GM12874 (cell line): ENCODE results near the gene PPP5C.

Experiments used
- TF ChIP-seq, protein P1 (sequence below): IDR thresholded peaks from 2 replicates; pipeline ENCODE4 v1.5.1; 2011; ENCODE audit warnings: low read depth, mild to moderate bottlenecking, control low read depth, low read length, moderate library complexity; ENCODE audit not compliant: insufficient read depth

The PPP5C gene, protein sequence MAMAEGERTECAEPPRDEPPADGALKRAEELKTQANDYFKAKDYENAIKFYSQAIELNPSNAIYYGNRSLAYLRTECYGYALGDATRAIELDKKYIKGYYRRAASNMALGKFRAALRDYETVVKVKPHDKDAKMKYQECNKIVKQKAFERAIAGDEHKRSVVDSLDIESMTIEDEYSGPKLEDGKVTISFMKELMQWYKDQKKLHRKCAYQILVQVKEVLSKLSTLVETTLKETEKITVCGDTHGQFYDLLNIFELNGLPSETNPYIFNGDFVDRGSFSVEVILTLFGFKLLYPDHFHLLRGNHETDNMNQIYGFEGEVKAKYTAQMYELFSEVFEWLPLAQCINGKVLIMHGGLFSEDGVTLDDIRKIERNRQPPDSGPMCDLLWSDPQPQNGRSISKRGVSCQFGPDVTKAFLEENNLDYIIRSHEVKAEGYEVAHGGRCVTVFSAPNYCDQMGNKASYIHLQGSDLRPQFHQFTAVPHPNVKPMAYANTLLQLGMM

DNA sequence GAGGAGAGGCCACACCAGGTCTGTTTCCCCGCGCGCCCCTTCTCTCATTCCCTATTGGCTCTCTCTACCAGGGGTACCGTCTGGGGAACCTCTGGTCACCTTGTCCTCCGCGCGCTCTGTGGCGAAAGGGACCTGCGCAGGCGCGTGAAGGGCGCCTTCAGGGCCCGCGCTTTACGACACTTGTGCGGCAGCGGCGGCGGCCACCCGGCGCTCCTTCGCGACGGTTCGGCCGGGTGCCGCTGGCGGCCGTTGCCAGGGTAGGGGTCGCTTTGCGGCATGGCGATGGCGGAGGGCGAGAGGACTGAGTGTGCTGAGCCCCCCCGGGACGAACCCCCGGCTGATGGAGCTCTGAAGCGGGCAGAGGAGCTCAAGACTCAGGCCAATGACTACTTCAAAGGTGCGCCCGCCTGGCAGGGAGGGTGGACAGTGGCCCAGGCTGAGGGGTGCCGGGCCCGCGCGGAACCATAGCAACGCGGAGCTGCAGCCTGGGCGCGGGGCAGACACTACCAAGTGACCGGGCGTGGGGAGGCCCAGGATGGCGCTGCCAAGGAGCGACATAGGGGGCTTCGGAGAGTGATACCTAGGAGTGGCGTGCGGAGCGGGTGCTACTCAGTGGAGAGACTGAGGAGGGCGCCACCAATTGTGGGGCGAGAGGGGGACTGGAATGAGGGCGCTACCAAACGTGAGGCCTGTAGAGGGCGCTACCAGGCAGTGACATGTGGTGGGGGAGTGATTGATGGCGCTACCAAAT is at the start of gene PPP5C:
PPP5C (plus strand) TSS at position 267 of the 751 bp plus-strand sequence; CDS start at position 277, 10 bp downstream.
- TF ChIP-seq, protein P1, sequence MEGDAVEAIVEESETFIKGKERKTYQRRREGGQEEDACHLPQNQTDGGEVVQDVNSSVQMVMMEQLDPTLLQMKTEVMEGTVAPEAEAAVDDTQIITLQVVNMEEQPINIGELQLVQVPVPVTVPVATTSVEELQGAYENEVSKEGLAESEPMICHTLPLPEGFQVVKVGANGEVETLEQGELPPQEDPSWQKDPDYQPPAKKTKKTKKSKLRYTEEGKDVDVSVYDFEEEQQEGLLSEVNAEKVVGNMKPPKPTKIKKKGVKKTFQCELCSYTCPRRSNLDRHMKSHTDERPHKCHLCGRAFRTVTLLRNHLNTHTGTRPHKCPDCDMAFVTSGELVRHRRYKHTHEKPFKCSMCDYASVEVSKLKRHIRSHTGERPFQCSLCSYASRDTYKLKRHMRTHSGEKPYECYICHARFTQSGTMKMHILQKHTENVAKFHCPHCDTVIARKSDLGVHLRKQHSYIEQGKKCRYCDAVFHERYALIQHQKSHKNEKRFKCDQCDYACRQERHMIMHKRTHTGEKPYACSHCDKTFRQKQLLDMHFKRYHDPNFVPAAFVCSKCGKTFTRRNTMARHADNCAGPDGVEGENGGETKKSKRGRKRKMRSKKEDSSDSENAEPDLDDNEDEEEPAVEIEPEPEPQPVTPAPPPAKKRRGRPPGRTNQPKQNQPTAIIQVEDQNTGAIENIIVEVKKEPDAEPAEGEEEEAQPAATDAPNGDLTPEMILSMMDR, result peak; percentile 96

DNA sequence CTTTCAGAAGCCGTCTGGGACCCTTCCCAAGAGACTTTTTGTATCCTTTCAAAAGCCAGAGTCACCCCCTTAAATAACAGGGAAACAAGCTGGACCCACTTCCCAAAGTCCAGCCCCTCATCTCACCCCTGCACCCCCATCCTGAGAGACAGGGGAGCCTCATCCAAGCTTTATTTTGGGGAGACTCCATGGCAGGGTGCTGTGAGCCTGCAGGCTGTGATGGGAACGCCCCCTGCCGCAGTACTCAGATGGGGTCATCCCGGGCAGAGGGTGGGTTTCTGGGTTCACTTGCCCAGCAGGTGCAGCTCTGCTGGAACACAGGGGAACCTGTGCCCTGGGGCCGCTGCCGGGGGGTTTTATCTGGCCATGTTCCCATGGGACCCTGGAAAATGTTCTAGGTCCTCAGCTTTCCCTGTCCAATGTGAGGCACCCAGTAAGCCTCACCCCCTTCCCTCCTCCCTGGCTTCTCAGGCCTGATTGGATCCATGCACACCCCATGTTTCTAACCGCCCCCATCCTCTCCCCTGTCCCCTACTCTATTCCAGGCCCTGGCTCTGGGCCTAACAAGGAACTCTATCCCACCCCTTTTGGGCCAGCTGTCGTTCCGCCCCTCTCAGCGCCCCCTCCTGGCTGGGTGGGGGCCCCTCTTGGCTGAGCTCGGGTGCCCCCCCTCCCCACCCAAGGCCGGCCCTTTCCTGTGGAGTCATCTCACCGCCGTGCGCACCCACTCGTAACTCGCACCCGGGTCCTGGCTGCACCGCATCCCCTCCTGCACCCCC is 49.0 kb upstream of the PPP5C start:
- TF ChIP-seq, protein P1, result no peak

DNA sequence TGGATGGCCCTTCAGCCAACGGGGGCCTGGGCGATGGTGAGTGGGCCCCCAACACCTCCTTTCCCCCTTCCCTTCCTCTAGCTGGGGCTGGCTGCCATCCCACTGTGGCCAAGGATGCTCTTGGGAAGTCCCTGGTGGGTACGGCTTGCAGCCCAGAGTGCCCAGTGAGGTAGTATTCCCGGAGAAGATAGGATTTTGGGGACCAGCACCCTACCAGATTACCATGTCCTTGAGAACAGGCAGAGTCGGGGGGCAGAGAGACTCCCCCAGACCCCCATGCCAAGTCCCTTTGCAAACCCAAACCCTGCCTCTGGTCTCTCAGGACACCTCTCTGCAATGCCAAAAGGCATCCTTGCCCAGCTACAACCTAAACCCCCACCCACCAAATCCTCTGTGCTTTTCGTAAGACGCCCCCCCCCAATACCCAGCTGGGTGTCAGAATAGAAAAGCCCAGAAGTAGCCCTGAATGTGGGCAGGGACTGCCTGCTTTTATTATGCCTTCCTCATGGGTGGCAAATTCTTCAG is 48.3 kb upstream of the PPP5C start:
- TF ChIP-seq, protein P1, result no peak

DNA sequence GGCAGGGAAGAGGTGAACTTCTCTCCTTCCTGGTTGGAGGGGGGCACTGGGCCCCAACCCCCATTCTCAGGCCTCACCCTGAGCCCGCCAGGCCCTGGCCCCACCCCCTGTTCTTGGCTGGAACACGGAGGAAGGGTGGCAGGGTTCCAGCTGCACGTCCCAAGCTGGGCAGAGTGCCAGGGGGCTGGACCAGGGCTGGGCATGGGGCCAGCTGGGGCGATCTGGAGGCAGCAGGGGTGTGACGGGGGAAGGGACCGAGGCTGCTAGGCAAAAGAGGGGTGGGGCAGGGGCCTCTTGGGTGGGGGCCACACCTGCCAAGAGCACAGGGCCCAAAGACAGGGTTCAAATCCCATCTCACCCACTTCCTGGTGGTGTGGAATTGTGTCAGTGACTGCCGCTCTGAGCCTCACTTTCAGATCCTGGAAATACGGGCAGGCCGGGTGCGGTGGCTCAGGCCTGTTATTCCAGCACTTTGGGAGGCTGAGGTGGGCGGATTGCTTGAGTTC is 47.8 kb upstream of the PPP5C start:
- TF ChIP-seq, protein P1, result no peak

DNA sequence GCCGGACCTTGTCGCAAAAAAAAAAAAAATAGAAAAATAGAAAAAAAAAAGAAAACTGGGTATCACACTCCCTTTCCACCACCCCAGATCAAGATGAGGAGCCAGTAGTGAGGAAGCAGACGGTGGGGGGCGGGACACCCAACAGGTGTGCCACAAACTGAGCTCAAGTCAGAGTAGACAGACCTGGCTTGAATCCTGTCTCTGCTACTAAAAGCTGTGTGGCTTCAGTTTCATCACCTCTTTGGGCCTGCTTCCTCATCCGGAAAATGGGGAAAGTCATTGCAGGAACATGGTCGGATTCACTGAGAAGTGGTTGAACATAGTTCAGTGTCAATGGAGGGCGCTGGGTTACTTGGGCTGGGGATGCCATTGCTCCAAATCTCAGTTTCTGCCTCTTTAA is 47.2 kb upstream of the PPP5C start:
- TF ChIP-seq, protein P1, result no peak

DNA sequence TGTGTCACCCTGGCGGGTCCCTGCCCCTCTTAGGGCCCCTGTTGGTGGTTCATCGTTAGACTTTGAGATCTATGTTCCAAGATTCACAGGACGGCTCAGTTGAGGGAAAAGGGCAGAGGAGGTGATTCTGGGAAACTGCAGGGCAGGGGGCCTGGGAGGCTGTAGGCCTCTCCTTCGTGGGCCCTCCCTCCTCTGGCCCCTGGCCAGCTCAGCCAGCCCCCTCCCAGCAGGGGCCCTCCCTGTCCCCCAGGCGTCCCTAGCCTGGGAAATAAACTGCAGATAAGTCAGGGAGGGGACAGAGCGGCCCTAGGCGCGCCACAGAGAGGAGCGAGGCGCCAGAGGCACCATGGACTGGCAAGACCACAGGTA is 43.6 kb upstream of the PPP5C start:
- TF ChIP-seq, protein P1, result no peak
